NCI-H1105 (cell line): ENCODE data around the gene SCARF2.
"Not testable (repeated sequence)": the region's sequence is repeated elsewhere in the genome, so short reads cannot be mapped to it uniquely, and the experiment has no call there.

Experiments used
- DNase-seq: peaks from one replicate; lab custom pipeline; 2025; lab: John Stamatoyannopoulos, UW

Gene SCARF2

GRCh38 chr22:20427104-20427944, 10.3 kb downstream of the SCARF2 start:
- no peak for DNase-seq

- DNase-seq = no peak
These were observed 11.4 kb downstream of the SCARF2 start for GRCh38 chr22:20426259-20426615.

GRCh38 chr22:20425566-20426258, 11.9 kb downstream of the SCARF2 start:
- DNase-seq = no peak

GRCh38 chr22:20424932-20425565, 12.6 kb downstream of the SCARF2 start:
- DNase-seq = no peak

- DNase-seq = no peak
These were observed 13.1 kb downstream of the SCARF2 start for GRCh38 chr22:20424568-20424931.

- no peak for DNase-seq
These were observed 13.6 kb downstream of the SCARF2 start for GRCh38 chr22:20423906-20424551.

GRCh38 chr22:20423008-20423905, 14.4 kb downstream of the SCARF2 start:
- no peak for DNase-seq

GRCh38 chr22:20422271-20423007, 15.2 kb downstream of the SCARF2 start:
- DNase-seq = no peak

- no peak for DNase-seq
These were observed 16.1 kb downstream of the SCARF2 start for GRCh38 chr22:20421507-20421874.

- DNase-seq = no peak
These were observed 17.3 kb downstream of the SCARF2 start for GRCh38 chr22:20420157-20420842.

- DNase-seq = no peak
These were observed 18.0 kb downstream of the SCARF2 start for GRCh38 chr22:20419664-20419951.

GRCh38 chr22:20418211-20418788, 19.3 kb downstream of the SCARF2 start:
- DNase-seq = peak; percentile 54

GRCh38 chr22:20415699-20416098, 21.9 kb downstream of the SCARF2 start:
- not testable (repeated sequence) for DNase-seq

- not testable (repeated sequence) for DNase-seq
These were observed 22.4 kb downstream of the SCARF2 start for GRCh38 chr22:20415241-20415640.

GRCh38 chr22:20414450-20414849, 23.2 kb downstream of the SCARF2 start:
- no peak for DNase-seq

GRCh38 chr22:20414059-20414440, 23.6 kb downstream of the SCARF2 start:
- no peak for DNase-seq

- DNase-seq = no peak
These were observed 24.2 kb downstream of the SCARF2 start for GRCh38 chr22:20413217-20414058.

GRCh38 chr22:20412474-20413216, 25.0 kb downstream of the SCARF2 start:
- no peak for DNase-seq
